ENCODE data around the gene RHEB.
A peak's percentile ranks its signal among the peaks of the same experiment; 100 is the strongest.

GRCh38 chr7:151456782-151457181, 62.9 kb downstream of the RHEB start:
- TF ChIP-seq CREB1 (CRISPR knock-in tag; IDR thresholded peaks at IDR 0.05; ENCODE audit: low read depth) (no peak), CTCF (conservative IDR thresholded peaks at IDR 0.05; ENCODE audit: low read depth in 2 of 2) (no peak), EZH2 (IDR thresholded peaks at IDR 0.05; ENCODE audit: low read depth, unreplicated experiment) (no peak), POLR2AphosphoS5 (IDR thresholded peaks at IDR 0.05; ENCODE audit: low read depth) (0 out of 2 replicates have a peak, but pooled peaks have one; percentile 13), EZH2phosphoT487 (IDR thresholded peaks at IDR 0.05; ENCODE audit: unreplicated experiment) (no peak), ZNF331 (CRISPR knock-in tag; IDR thresholded peaks at IDR 0.05; ENCODE audit: low read depth) (no peak), STAT1 (IDR thresholded peaks at IDR 0.05; ENCODE audit: unreplicated experiment) (no peak), ETS1 (IDR thresholded peaks at IDR 0.05) (no peak), NANOG (IDR thresholded peaks at IDR 0.05; ENCODE audit: borderline replicate concordance) (peak; percentile 86), JUNB (IDR thresholded peaks at IDR 0.05; ENCODE audit: unreplicated experiment) (no peak)
- TF ChIP-seq, protein P1, sequence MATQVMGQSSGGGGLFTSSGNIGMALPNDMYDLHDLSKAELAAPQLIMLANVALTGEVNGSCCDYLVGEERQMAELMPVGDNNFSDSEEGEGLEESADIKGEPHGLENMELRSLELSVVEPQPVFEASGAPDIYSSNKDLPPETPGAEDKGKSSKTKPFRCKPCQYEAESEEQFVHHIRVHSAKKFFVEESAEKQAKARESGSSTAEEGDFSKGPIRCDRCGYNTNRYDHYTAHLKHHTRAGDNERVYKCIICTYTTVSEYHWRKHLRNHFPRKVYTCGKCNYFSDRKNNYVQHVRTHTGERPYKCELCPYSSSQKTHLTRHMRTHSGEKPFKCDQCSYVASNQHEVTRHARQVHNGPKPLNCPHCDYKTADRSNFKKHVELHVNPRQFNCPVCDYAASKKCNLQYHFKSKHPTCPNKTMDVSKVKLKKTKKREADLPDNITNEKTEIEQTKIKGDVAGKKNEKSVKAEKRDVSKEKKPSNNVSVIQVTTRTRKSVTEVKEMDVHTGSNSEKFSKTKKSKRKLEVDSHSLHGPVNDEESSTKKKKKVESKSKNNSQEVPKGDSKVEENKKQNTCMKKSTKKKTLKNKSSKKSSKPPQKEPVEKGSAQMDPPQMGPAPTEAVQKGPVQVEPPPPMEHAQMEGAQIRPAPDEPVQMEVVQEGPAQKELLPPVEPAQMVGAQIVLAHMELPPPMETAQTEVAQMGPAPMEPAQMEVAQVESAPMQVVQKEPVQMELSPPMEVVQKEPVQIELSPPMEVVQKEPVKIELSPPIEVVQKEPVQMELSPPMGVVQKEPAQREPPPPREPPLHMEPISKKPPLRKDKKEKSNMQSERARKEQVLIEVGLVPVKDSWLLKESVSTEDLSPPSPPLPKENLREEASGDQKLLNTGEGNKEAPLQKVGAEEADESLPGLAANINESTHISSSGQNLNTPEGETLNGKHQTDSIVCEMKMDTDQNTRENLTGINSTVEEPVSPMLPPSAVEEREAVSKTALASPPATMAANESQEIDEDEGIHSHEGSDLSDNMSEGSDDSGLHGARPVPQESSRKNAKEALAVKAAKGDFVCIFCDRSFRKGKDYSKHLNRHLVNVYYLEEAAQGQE (IDR thresholded peaks at IDR 0.05; ENCODE audit: unreplicated experiment): no peak
- TF ChIP-seq, protein P2, sequence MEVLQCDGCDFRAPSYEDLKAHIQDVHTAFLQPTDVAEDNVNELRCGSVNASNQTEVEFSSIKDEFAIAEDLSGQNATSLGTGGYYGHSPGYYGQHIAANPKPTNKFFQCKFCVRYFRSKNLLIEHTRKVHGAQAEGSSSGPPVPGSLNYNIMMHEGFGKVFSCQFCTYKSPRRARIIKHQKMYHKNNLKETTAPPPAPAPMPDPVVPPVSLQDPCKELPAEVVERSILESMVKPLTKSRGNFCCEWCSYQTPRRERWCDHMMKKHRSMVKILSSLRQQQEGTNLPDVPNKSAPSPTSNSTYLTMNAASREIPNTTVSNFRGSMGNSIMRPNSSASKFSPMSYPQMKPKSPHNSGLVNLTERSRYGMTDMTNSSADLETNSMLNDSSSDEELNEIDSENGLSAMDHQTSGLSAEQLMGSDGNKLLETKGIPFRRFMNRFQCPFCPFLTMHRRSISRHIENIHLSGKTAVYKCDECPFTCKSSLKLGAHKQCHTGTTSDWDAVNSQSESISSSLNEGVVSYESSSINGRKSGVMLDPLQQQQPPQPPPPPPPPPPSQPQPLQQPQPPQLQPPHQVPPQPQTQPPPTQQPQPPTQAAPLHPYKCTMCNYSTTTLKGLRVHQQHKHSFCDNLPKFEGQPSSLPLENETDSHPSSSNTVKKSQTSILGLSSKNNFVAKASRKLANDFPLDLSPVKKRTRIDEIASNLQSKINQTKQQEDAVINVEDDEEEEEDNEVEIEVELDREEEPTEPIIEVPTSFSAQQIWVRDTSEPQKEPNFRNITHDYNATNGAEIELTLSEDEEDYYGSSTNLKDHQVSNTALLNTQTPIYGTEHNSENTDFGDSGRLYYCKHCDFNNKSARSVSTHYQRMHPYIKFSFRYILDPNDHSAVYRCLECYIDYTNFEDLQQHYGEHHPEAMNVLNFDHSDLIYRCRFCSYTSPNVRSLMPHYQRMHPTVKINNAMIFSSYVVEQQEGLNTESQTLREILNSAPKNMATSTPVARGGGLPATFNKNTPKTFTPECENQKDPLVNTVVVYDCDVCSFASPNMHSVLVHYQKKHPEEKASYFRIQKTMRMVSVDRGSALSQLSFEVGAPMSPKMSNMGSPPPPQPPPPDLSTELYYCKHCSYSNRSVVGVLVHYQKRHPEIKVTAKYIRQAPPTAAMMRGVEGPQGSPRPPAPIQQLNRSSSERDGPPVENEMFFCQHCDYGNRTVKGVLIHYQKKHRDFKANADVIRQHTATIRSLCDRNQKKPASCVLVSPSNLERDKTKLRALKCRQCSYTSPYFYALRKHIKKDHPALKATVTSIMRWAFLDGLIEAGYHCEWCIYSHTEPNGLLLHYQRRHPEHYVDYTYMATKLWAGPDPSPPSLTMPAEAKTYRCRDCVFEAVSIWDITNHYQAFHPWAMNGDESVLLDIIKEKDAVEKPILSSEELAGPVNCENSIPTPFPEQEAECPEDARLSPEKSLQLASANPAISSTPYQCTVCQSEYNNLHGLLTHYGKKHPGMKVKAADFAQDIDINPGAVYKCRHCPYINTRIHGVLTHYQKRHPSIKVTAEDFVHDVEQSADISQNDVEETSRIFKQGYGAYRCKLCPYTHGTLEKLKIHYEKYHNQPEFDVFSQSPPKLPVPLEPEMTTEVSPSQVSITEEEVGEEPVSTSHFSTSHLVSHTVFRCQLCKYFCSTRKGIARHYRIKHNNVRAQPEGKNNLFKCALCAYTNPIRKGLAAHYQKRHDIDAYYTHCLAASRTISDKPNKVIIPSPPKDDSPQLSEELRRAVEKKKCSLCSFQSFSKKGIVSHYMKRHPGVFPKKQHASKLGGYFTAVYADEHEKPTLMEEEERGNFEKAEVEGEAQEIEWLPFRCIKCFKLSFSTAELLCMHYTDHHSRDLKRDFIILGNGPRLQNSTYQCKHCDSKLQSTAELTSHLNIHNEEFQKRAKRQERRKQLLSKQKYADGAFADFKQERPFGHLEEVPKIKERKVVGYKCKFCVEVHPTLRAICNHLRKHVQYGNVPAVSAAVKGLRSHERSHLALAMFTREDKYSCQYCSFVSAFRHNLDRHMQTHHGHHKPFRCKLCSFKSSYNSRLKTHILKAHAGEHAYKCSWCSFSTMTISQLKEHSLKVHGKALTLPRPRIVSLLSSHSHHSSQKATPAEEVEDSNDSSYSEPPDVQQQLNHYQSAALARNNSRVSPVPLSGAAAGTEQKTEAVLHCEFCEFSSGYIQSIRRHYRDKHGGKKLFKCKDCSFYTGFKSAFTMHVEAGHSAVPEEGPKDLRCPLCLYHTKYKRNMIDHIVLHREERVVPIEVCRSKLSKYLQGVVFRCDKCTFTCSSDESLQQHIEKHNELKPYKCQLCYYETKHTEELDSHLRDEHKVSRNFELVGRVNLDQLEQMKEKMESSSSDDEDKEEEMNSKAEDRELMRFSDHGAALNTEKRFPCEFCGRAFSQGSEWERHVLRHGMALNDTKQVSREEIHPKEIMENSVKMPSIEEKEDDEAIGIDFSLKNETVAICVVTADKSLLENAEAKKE (CRISPR knock-in tag; IDR thresholded peaks at IDR 0.05): peak; percentile 74

Measured in GM23338 (cell line).